ENCODE data around the gene C5orf24.
"Not testable (repeated sequence)": the region's sequence is repeated elsewhere in the genome, so short reads cannot be mapped to it uniquely, and the experiment has no call there.

C5orf24 gene

DNA sequence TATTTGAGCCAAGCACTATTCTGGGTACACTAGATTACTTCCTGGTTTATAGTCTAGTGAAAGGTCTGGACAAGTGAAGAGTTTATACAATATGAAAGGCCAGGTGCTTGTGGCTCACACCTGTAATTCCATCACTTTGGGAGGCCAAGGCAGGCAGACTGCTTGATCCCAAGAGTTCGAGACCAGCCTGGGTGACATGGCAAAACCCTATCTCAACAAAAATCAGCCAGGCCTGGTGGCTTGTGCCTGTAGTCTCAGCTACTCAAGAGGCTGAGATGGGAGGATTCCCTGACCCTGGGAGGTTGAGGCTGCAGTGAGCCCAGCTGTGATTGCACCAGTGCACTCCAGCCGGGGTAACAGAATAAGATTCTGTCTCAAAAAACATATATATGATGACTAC lies 18.9 kb downstream of the C5orf24 start:
- no peak for DNase-seq

DNA sequence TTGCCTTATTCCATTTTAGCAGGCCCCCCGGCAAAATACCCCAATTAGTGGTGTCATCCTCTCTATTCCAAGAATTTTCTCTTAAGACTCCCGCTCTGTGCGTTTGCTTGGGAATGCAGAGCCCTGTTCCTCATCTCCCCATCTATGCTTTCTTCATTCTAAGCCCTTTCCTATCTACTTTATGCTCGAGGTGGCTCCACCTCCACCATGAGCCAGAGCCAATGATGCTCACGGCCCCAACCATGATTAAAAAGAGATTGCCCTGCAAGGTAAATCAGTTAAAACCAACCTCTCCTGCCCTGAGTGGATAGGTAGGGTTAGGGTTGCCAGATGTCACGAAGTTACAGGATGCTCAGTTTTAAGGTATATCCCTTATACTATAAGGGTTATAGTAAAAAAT lies 27.7 kb downstream of the C5orf24 start:
- no peak for DNase-seq

DNA sequence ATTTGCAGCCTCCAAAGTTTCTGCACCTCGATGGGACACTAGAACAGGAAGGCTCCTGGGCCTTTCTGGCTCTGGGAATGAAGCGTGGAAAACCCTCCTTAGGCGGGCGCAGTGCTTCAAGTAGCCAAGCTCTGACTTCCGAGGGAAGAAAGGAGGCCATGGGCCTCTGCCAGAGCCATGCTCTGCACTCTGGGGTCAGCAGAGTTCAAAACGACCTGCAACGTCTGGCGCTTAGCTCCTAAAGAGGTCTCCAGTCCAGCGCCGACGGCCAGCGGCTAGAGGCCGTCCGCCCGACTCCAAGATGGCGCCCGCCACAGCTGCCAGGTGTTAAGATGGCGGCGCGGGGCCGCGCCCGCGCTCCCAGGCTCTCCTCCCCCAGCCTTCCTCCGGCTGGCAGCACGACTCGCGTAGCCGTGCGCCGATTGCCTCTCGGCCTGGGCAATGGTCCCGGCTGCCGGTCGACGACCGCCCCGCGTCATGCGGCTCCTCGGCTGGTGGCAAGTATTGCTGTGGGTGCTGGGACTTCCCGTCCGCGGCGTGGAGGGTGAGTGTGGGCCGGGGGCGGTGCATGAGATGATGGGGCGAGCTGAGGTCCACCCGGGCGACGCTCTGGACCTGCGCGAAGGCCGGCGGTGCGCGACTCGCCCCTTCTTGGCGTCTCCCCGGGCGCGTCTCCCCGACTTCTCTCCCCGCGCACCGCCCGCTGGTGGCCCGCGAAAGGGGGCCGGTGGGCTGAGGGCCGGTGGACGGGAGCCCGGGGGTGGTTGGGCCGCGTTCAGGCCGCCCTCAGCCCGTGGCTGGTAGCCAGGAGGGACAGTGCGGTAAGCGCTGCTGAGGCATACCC lies 28.4 kb downstream of the C5orf24 start, which contains the start of gene TXNDC15:
Gene TXNDC15 (plus strand): TSS at position 385 of the 844 bp plus-strand sequence. CDS start 57 bp downstream, at position 442.
- peak; percentile 76 for DNase-seq

DNA sequence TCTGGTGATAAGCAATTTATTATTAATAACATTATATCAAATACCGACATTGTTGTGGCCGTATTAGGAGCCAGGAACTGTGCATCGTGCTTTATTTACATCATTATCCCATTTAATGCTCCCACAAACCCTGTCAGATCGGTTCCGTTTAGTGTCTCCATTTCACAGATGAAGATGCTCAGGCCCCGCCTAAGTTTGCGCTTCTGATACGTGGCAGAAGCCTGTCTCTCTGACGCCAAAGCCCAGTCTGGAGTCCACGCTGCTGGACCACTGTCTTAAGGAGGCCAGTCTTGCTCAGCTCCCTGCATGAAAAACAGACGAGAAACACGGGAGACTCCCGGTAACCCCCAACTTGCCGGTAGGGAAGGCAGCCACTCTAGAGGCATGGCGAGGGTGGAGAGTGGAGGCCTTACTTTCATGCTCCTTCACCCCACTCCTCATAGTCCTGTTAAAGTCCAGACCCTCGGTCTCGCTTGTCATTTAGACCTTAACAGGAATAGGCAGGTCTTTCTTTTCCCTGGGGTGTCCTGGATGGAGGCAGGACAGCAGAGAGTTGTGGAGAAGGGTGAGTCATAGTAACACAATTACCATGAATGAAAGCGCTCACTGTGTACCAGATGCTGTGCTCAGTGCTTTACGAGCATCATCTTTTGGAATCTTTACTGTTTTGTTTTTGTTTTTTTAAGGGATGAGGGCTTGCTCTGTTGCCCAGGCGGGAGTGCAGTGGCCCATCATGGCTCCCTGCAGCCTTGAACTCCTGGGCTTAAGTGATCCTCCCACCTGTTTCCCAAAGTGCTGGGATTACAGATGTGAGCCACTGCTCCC lies 29.3 kb downstream of the C5orf24 start:
- DNase-seq = peak; percentile 72

DNA sequence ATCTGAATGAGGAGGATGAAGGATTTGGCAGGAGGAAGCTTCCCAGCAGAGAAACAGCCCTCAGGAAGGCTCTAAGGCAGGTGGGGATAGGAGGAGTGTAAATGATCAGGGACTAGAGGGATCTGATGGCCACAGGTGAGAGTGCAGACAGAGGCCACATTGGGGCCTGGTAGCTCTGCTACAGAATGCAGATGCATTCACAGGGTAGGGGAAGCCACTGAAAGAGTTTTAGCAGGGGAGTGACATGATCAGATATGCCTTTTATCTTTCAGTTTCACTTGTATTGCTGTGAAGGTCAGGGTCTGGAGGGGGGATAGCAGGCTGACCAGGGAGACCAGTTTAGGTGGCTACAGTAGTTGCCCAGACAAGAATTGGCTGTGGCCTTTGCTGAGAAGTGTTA lies 31.4 kb downstream of the C5orf24 start:
- DNase-seq = no peak

DNA sequence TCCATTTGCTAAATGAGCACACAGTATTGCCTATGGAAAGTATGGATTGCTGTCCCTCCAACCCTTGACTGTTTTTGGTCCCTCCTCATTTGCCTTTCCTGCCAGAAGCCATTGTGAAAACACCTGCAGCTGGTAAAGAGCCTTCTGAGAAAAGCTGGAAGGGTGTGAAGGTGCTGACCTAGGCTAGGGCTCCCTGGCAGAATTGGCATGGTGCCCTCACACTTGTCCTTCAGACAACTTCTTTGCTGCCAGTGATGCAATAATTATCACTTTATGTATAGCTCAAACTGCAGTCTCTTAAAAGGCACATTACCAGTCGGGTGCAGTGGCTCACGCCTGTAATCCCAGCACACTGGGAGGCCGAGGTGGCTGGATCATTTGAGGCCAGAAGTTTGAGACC lies 32.6 kb downstream of the C5orf24 start:
- DNase-seq = no peak

DNA sequence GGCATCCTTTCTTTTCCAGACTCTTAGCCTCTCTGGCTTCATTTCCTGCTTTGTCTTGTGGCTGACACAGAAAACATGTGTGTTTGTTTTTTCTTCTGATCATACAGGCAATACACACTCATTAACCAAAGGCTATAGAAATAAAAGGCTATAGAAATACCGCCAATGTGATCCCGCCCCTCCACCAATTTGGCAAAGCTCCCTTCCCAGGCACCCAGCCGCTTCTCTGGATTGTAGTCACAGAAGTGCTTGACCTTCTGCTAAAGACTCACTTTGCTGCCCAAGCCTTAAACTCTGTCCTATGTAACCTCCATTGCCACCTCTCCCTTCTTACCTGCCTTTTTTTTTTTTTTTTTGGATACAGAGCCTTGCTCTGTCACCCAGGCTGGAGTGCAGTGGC lies 33.7 kb downstream of the C5orf24 start:
- no peak for DNase-seq

DNA sequence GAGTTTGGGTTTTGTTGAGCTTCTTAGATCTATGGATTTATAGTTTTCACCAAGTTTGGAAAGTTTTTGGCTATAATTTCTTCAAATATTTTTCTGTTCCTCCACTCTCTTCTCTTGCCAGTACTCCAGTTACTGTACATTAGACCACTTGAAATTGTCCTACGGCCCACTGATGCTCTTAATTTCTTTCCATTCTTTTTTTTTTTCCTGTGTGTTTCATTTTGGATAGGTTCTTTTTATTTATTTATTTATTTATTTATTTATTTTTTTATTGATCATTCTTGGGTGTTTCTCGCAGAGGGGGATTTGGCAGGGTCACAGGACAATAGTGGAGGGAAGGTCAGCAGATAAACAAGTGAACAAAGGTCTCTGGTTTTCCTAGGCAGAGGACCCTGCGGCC lies 35.2 kb downstream of the C5orf24 start:
- not testable (repeated sequence) for DNase-seq

DNA sequence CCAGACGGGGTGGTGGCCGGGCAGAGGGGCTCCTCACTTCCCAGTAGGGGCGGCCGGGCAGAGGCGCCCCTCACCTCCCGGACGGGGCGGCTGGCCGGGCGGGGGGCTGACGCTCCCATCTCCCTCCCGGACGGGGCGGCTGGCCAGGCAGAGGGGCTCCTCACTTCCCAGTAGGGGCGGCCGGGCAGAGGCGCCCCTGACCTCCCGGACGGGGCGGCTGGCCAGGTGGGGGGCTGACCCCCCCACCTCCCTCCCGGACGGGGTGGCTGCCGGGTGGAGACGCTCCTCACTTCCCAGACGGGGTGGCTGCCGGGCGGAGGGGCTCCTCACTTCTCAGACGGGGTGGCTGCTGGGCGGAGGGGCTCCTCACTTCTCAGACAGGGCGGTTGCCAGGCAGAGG lies 35.9 kb downstream of the C5orf24 start:
- DNase-seq = not testable (repeated sequence)

DNA sequence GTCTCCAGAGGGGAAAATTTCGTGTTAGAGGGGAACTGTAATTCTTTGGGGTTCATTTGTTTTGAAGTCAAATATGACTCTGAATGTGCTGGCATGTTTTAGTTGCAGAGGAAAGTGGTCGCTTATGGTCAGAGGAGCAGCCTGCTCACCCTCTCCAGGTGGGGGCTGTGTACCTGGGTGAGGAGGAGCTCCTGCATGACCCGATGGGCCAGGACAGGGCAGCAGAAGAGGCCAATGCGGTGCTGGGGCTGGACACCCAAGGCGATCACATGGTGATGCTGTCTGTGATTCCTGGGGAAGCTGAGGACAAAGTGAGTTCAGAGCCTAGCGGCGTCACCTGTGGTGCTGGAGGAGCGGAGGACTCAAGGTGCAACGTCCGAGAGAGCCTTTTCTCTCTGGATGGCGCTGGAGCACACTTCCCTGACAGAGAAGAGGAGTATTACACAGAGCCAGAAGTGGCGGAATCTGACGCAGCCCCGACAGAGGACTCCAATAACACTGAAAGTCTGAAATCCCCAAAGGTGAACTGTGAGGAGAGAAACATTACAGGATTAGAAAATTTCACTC lies 41.9 kb downstream of the C5orf24 start:
- no peak for DNase-seq

DNA sequence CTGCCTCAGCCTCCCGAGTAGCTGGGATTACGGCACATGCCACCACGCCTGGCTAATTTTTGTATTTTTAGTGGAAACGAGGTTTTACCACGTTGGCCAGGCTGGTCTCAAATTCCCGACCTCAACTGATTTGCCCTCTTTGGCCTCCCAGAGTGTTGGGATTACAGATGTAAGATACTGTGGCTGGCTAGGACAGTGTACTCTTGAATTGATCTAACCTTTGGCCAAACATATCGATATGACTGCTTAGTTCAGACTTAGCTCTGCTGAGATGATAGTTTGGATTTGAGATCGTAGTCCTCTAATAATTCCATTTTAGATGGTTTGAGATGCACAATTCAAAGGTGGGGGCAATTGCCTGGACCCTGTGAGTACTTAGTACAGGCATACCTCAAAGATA lies 43.6 kb downstream of the C5orf24 start:
- no peak for DNase-seq

DNA sequence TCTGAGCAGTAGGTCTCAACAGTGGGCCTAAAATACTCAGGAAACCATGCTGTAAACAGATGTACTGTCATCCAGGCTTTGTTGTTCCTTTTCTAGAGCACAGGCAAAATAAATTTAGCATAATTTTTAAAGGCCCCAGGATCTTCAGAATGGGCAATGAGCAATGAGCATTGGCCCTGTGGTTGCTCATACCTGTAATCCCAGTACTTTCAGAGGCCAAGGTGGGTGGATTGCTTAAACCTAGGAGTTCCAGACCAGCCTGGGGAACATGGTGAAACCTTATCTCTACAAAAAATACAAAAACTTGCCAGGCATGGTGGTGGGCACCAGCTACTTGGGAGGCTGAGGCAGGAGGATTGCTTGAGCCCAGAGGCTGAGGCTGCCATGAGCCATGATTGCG lies 45.7 kb downstream of the C5orf24 start:
- no peak for DNase-seq

DNA sequence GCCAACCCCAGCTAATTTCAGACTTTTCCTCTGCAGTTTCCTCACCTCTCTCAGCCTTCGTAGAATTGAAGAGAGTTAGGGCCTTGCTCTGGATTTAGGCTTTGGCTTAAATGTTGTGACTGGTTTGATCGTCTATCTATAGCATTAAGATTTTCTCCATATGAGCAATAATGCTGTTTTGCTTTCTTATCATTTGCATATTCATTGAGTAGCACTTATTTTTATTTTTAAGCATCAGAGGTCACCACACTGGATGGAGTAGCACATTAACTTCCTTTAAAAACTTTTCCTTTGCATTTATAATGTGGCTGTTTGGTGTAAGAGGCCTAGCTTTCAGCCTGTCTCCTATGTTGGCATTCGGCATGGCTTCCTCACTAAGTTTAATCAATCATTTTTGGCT lies 46.5 kb downstream of the C5orf24 start:
- no peak for DNase-seq

DNA sequence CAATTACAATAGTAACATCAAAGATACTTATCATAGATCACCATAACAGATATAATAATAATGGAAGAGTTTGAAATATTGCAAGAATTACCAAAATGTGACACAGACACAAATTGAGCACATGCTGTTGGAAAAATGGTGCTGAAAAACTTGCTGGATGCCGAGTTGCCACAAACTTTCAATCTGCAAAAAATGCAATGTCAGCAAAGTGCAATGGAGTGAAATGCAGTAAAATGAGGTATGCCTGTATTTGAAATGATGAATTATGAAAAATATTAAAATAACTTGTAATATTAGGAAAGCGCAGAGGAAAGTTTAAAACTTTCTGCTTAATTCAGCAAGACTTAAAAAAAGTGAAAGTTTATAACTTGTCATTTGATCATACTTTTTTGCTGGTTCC lies 47.2 kb downstream of the C5orf24 start:
- DNase-seq = no peak

DNA sequence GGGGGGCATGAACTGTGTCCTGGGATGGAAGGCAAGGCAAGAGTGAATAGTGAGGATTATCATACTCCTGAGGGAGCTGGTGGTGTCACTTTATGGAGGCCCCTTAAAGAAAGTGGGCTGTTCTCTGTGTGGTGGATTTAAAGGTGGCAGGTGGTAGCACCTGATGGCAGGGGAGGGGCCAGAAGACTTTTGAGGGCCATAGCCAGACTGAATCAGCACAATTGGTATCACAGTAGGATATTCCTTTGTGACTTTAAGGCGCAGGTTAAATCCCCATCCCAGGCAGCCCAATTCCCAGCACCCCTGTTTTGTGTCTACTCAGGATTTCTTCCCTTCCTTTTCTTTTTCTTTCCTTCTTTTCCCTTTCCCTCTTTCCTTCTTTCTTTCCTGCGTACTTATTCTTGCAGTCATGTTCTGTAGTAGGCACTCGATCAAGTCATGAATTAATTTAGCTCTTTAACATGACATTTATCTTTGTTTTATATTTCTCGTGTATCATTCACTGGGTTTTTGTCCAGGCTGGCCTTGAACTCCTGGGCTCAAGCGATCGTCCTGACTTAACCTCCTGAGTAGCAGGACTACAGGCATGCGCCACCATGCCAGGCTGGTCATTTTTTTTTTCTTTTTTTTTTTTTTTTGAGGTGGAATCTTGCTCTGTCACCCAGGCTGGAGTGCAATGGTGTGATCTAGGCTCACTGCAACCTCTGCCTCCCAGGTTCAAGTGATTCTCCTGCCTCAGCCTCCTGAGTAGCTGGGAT lies 48.2 kb downstream of the C5orf24 start:
- DNase-seq = no peak

DNA sequence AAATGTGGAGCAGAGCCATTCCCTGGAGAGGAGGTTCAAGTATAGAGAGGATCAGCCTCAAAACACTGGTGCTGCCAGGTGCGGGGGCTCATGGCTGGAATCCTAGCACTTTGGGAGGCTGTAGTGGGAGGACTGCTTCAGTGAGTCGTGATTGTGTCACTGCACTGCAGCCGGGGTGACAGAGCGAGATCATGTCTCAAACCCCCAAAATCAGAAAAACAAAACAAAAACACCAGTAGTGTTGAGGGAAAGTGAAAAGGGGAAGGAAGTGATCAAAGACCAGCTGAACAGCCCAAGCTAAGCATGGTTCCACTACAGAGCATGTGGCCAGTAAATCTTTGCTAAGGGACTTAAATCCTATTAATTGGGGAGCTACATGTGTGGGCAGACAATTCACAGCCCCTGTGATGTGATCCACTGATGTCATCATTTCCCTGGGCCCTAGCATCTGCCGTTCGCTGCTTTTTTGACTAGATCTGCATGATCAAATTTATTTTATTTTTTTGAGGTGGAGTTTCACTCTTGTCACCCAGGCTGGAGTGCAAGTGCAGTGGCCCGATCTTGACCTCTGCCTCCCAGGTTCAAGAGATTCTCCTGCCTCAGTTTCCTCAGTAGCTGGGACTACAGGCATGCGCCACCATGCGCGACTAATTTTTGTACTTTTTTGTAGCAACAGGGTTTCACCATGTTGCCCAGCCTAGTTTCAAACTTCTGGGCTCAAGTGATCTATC lies 56.5 kb downstream of the C5orf24 start:
- DNase-seq = no peak

DNA sequence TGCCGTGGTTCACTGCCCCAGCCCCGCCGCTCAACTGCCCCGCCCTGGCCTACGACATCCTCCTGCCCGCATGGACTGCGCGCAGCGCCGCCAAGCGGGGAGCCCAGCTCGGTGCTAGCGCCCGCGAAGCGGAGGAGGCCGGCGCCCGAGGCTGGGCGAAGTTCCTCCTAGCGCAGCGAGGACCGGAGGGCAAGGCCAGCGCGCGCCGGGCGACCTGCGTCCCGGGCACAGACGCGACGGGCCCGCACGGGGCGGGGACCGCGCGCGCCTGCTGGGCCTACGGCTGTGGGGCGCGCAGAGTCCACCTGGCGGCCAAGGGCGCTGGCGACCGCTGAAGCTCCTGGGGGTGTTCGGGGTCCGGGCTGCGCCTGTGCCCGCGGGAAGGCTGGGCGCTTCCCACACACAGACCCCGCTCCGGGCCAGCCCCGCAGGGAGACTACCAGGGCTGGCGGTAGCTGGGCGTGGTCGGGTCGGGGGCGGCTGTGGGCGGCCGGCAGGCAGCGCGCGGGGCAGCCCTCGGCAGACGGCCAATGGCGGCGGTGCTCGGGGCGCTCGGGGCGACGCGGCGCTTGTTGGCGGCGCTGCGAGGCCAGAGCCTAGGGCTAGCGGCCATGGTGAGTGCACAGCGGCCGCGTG lies 59.0 kb downstream of the C5orf24 start, which contains the start of gene PCBD2:
Gene PCBD2 (plus strand): TSS at position 522 of the 636 bp plus-strand sequence. CDS start 9 bp downstream, at position 531.
- peak; percentile 69 for DNase-seq

DNA sequence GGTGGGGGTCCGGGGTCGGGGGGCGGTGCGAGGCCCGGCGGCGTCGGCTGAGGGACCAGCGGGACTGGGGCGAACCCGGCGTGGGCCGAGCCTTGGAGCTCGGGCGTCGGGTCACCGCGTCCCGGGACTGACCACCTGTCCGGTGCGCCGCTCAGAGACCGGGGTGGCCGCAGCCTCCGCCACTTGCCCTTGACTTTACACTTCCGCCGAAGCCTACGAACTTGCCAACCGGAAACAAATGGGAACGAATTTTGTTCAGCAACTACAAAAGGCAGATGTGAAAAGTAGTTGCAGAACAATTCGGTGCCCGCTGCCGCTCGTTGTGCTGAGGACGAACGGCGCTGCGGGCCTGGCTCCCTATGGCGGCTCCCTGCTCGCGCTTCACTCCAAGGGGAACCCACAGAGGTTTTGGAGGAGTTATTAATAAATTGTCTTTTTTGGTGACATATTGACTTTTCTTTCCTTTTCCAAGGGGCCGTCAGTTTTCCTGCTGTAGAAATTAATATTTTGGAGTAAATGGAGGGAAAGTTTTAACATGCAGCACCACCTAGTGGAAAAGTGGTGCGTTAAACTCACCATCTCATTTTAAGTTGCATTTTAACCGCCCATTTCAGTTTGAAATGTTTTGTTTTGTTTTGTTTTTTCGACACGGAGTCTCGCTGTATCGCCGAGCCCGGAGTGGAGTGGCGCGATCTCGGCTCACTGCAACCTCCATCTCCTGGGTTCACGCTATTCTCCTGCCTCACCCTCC lies 59.7 kb downstream of the C5orf24 start:
- peak; percentile 84 for DNase-seq

DNA sequence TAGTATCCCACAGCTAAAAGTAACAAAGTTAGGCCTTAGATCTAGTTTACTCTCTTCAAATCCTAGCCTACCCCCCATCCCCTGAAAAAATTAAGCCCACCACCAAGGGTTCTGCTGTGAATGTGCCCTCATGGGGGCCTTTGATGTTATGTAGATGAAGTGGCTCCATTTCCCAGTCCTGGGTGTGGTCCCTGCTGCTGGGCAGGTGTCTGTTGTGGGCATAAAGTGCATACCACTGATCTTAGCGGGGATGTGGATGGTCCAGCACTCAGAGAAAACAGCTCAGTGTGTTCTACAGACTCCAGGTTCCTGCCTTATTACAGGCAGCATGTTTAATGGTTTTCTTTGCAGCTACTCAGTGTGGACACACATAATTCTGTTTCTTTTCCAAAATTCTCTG lies 61.0 kb downstream of the C5orf24 start:
- no peak for DNase-seq
